Measurements from ENCODE around the gene CHAT.

Gene CHAT

GRCh38 chr10:49688920-49689319 lies 75.1 kb downstream of the CHAT start:
- DNase-seq (ENCODE audit: low spot score) = no peak

- no peak for DNase-seq (ENCODE audit: low spot score)
Observed at GRCh38 chr10:49689882-49690510, 76.2 kb downstream of the CHAT start.

GRCh38 chr10:49690698-49691356 lies 77.0 kb downstream of the CHAT start:
- no peak for DNase-seq (ENCODE audit: low spot score)

- DNase-seq (ENCODE audit: low spot score) = no peak
Observed at GRCh38 chr10:49691588-49691987, 77.8 kb downstream of the CHAT start.

GRCh38 chr10:49694466-49694865 lies 80.6 kb downstream of the CHAT start:
- no peak for DNase-seq (ENCODE audit: low spot score)

- no peak for DNase-seq (ENCODE audit: low spot score)
Observed at GRCh38 chr10:49696311-49696710, 82.5 kb downstream of the CHAT start.

GRCh38 chr10:49698679-49699078 lies 84.8 kb downstream of the CHAT start:
- no peak for DNase-seq (ENCODE audit: low spot score)

GRCh38 chr10:49700211-49700610 lies 86.4 kb downstream of the CHAT start:
- DNase-seq (ENCODE audit: low spot score) = no peak

GRCh38 chr10:49700997-49701396 lies 87.2 kb downstream of the CHAT start:
- no peak for DNase-seq (ENCODE audit: low spot score)

GRCh38 chr10:49707585-49707984 lies 93.7 kb downstream of the CHAT start:
- no peak for DNase-seq (ENCODE audit: low spot score)

- no peak for DNase-seq (ENCODE audit: low spot score)
Observed at GRCh38 chr10:49709934-49710333, 96.1 kb downstream of the CHAT start.

- DNase-seq (ENCODE audit: low spot score) = no peak
Observed at GRCh38 chr10:49710966-49711365, 97.1 kb downstream of the CHAT start.

- no peak for DNase-seq (ENCODE audit: low spot score)
Observed at GRCh38 chr10:49711481-49711880, 97.6 kb downstream of the CHAT start.

GRCh38 chr10:49713266-49713665 lies 99.4 kb downstream of the CHAT start:
- DNase-seq (ENCODE audit: low spot score) = no peak
